HG03558 (cell line): ENCODE results near the gene PAM.
"Not testable (repeated sequence)": the region's sequence is repeated elsewhere in the genome, so short reads cannot be mapped to it uniquely, and the experiment has no call there.

Experiments
- ATAC-seq: cut with Tn5 transposase; IDR thresholded peaks from one replicate; pipeline ENCODE4 v1.9.1; 2021; ENCODE audit warnings: moderate number of reproducible peaks; ENCODE audit not compliant: unreplicated experiment; ENCODE audit errors: extremely low read depth

Gene PAM

DNA sequence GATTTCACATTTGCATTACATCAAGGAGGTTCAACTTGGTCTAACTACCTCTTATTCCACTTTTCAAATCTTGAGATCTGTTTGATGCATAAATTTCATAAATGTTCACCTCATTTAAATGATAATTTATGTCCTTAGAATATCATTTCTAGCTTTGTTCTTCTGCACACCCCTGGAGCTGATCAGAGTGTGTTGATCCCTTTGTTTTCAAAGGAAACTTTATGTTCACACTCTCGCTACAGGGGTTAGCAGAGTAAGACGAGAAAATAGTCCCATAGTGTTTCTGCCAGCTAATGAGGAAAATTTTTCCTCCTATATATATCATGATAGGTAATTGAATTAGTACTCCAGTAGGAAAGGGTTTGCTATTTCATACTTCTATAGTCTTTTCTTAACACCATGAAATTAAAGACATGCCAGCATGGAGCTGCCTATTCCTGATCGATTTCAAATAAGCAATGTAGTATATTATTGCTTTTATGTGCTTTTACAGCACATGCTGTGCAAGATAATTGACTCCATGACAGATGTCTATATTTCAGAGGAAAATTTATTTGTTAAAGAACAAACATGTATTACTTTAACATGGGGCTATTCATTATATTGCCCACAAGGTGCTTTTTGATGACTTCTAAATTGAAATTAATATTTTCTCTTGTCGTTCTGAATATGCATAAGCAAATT is 4.8 kb upstream of the PAM start:
- no peak for ATAC-seq

DNA sequence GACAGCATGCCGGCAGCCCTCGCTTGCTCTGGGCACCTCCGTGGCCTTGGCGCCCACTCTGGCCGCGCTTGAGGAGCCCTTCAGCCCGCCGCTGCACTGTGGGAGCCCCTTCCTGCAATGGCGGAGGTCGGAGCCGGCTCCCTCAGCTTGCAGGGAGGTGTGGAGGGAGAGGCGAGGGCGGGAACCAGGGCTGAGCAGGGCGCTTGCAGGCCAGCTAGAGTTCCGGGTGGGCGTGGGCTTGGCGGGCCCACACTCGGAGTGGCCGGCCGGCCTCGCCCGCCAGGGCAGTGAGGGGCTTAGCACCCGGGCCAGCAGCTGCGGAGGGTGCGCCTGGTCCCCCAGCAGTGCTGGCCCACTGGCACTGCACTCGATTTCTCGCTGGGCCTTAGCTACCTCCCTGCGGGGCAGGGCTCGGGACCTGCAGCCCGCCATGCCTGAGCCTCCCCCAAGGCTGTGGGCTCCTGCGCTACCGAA is 3.2 kb upstream of the PAM start:
- not testable (repeated sequence) for ATAC-seq

DNA sequence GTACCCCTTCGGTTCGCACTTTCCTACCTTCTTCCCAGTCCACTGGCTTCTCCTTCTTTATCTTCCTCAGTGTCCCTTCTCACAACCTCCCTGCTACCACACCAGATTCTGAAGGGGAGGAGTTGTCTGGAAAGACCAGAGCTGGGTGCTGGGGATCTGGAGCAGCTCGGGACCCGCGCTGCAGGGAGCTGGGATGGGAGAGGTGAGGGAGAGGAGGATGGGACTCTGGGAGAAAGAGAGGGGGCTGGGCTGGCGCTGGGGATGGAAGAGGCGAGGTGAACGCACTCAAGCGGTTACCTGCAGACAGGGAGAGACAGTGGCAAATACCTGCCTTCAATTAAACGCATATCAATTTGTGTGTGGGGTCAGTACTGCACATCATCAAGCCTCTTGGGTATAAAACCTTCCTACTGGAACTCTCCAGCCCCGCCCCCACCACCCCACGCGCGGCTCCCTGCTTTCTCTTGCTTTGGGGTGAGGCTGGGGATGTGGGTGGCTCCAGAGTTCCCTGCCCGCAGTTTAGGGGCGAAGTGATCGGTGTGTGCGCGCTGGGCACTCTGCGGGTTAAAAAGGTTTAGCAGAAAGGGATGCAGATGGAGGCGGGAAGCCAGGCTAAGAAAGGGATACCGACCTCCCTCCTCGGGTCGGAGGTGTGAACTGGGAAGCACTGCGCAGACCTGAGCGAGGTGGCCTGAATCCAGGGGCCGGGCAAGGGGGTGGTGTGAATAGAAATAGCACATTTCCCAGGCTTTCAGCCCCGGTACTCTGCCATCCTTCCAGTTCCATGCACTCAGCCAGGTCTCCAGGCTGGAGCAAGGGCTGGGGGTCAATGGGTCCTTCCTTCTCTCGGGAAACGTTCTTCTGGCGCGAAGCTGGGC is 977 bp upstream of the PAM start:
- ATAC-seq = no peak

DNA sequence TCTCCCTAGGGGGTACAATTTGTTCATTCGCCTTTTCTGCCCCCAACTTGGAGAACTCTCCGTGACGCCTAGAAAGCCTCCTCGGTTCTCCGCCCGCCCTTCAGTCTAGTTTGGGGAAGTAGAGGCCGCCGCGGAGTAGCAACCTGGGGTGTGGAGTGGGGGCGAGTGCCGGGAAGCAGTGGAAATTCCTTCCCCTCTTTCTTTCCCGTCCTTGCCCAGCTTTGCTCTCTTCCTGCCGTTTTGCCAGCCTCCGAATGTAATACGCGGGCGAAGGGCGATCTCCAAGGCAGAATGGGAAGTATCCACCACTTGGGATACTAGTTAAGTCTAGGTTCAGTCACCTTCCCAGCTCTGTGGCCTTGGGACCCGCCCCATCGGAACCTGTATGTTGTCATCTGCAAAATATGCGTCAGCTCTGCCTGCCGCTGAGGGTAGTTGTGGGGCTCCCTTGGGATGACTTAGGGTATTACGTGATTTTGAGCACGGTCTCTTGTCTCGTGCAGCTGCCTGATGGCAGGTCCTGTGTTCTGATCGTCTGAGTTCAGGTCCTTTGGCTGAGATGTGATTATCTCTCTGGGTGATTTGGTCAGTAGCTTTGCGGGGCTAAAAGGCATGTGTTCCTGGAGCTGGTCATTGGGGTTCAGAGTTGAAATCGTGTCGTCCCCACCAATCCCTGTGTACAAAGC is 724 bp downstream of the PAM start:
- peak; percentile 72 for ATAC-seq

DNA sequence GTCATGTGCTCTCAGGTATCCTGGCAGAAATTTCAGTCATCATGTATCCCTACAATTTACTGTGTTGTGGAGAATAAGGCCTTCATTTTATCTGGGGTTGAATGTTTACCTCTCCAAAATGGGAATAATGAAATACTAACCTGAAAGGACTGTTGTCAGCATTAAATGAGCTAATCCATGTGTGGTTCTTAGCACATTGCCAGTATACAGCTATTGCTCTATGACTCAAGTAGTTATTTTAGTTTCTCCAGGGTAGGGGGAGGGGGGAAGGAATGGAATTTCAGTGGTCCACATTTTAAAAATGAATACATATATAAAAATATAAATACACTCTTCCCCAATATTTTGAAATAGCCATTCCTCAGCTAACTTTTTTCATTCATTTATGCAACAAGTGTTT is 3.5 kb downstream of the PAM start:
- ATAC-seq = no peak

DNA sequence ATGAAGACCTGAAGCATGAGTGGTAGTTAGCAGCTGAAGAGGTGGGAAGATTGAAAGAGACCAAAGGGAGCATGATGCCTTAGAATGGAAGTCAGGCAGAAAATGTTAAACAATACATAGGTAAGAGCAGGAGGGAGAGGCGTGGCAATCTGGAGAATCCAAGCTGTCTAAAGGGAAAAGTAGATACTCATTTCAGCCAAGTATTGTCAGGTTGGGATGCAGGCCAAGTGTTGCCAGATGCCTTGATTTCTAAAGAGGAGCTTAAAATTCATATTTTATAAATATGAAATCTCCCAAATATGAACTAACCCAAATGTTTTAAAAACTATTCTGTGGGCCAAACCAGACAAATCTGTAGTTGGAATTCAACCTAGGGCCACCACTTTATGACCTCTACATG is 4.2 kb downstream of the PAM start:
- no peak for ATAC-seq

DNA sequence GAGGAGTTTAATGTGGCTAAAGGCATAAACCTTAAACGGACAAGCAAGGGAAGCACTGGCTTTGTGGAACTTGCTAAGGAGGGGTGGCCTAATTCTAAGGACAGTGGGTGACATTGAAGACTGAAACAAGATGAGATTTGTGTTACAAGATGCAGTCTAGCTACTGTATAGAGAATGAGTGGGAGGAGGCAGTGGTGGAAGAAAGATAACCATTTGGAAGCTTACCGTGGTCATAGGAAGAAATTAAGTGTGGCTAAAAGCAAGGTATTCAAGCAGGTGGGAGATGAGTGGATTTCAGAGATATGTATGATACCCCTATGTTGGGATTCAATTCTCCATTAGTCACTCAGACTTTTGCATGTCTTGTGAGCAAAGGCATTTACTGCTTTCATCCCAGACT is 4.6 kb downstream of the PAM start:
- ATAC-seq = no peak

DNA sequence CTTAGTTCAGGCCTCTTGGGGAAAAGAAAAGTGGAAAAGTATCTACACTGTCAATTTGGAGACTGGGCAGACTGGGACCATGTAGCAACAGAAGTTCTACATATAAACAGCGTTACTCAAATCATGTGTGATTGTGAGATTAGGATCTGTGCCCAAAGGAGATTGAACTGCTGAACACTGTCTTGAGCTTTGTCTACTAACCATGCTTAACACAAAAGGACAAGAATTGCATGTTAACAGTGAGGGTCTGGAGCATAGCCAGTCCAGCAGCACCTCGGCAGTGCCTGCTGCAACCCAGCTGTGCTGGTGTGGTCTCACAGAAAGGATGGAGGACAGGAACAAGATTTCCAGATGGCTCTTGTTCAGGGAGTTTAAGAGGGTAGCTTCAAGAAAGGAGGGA is 5.7 kb downstream of the PAM start:
- no peak for ATAC-seq

DNA sequence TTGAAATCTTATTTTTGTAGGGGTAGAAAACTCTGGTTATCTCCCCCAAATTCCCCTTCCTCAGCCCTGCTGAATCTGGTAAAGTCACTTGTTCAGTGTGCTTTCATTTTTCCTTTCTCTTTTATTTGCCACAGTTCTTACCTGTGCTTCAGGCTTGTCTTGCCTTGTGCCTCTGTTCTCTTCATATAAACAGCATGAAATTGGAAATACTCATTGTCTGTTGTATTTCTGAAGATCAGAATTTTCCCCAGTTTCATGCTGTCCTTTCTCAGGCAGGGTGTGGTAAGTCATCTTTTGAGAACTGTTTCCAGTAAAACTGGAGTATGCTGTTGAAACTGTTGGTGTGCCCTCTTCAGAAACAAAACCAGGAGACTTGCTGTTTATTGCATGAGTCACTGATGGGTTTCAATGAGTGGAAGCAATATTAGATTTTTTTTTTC is 7.0 kb downstream of the PAM start:
- ATAC-seq = peak; percentile 63

DNA sequence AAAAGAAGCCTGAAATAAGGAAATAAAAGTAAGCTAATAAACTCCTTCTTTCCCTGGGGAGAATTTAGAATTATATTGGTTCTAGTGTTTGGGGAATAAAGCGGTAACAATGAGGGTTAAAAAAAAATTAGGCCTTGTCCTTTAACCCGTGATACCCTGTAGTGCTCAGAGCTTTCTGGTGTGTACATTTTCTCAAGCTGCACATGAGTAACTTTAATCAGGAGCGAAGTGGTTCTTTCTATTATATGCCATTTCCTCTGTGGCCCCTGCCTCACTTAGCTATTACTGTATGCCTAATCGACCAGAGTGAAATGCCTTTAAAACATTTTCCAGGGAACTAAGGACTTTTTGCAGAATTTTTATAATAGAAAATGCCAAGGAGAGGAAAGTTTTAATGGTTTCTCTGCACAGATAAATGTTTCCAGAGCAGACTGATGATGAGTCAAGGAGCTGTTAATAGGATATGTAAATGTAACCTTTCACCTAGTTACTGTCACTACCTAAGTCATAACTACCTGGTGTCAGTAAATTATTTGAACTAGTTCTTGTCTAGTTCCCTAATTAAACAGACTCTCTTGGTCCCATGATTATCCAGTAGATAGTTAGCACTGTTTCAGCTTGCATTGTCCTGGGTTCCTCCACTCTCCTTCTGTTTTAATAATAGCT is 7.6 kb downstream of the PAM start:
- ATAC-seq = no peak

DNA sequence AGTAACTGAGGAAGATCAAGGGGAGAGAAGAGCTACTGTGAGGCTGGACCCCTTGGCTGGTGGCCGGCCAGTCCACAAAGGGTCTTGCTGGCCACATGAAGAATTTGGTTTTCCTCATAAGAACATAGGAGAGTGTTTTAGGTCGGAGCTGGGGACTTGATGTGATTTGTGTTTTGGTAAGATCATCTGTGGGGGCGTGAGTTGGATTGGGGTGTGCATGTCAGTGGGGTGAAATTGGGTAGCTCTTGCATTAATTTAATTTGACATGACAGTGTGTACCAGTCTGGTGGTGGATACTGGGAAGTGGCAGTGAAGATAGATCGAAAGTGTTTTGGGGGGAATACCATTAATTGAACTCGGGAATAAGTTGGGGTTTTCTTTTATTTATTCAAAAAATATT is 8.6 kb downstream of the PAM start:
- no peak for ATAC-seq

DNA sequence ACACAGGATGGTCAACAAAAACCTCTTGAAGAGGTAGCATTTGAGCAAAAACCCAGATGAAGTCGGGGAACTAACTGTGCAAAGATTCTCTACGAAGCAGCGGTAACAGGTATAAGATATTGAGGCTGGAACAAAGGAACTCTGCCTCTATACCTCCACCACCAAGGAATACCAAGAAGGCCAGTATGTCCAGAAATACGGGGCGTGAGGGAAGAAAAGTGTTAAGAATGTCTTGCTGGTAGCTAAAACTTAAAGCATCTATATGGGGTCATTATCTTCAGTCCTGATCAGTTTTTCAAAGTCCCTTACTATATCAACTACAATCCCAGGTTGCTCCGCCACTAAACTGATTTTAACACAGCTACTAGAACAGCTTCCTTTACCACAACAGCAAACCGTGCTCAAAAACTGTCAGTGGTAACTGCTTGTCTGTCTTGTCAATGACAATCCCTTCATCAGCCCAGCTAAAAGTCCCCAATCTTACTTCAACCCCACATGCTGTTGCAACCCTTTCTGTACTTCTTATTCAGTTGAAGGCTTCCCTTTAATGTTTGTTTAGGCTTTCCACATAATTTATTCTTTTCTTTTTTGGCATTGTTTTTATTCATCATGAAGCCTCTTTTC is 9.4 kb downstream of the PAM start:
- no peak for ATAC-seq

DNA sequence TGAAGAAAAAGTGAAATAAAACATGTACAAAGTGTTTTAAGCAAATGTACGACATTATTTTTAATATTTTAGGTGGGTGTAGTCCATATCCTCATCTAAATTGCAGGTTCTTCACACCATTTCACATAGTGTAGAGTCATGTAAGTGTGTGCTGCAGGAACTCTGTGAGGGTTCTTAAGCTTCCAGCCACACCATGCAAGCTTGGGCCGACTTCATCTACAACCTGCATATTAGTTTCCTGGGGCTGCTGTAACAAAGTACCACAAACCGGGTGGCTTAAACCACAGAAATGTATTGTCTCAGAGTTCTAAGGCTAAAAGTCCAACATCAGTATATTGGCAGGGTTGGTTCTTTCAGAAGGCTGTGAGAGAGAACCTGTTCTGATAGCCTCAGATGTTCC is 10.2 kb downstream of the PAM start:
- ATAC-seq = no peak

DNA sequence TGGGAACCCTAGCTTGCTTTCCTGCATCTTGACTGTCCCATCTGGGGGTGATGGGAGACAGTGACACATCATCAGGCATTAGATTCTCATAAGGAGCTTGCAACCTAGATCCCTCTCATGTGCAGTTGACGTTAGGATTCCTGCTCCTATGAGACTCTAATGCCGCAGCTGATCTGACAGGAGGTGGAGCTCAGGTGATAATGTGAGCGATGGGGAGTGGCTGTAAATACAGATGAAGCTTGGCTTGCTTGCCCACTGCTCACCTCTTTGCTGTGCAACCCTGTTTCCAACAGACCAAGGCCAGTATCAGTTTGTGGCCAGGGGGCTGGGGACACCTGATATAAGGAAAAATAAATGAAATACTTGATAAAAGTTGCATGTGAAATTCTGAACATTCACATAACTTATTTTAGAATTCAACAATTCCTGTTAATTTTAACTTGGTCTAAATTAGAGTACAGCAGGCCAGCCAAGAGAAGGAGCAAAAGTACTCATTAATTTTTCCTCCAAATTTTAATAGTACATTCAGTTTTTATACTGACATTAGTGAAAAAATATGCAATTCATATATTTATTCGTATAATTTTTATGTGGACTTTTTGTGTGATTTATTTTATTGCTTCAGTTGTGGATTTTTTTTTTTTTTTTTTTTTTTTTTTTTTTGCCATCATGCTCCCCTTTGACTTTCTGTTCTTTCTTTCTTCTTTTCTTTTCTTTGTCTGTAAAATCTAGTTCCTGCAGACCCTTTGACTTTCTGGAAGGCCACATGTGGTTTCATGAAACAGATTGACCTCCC is 11.4 kb downstream of the PAM start:
- no peak for ATAC-seq

DNA sequence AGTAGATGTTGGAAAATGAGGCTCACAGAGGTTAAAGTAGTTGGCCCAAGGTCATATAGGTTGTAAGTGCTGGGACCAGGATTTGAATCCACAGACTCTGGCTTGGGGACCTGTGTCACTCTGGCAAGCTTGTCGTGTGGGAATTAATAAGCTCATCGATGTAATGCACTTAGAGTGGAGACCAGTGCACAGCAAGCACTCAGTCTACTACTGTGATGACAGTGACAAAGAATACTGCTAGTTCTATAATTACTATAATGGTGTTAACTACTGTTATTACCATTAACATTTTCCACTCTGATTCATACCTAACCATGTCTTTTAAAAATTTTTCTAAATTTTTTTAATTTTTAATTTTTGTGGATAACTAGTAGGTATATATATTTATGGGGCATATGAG is 12.8 kb downstream of the PAM start:
- no peak for ATAC-seq

DNA sequence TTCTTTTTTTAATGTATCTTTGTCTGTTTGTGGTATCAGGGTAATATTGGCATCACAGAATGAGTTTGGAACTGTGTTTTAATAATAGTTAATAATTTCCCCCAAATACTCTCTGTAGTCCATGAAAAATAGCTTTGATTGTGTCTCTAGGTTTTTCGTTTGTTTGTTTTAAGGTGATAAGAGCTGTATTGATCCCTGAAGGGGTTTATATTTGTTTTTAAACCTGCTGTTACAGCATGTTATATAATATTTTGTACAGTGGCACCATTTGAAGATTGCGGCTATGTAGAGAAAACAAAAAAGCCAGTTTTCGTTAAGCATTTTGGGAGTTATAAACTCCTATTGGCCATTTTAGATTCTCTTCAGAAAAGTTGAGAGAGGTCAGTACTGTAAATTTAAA is 15.7 kb downstream of the PAM start:
- no peak for ATAC-seq

DNA sequence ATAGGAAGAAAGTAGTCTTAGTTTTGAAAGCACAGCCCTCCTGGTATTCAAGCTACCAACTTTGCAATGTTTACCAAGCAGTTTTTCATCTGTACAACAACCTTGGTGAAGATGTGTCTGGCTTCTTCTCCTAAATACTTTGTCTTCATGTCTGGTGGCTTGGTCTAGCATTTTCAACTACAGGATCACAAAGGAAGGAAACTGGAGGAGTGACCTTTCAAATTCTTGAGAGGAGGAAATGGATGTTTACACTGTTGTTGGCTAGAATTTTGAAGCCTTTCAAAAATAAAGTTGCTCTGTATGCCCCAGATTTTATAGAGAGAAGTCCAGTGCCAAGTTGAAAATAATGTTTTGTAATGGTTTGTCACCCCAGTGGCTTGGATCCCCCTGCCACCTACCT is 16.3 kb downstream of the PAM start:
- ATAC-seq = no peak

DNA sequence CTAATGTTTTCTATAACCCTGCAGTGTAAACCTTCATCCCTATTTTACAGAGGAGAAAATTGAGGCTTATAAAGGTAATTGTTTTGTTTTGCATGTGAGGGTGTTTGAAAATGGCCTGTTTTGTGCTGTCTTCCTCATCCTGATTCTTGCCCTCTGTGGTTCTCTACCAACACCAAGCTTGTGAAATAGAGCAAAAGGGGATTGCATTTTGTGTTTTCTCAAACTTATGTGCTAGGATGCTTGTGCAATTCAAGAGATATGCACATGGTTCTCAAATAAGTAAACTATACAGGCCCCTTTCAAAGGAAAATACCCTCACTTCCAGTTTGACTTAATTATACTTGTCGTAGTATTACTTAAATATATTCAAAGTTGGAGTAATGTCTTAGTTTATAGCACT is 17.2 kb downstream of the PAM start:
- no peak for ATAC-seq

DNA sequence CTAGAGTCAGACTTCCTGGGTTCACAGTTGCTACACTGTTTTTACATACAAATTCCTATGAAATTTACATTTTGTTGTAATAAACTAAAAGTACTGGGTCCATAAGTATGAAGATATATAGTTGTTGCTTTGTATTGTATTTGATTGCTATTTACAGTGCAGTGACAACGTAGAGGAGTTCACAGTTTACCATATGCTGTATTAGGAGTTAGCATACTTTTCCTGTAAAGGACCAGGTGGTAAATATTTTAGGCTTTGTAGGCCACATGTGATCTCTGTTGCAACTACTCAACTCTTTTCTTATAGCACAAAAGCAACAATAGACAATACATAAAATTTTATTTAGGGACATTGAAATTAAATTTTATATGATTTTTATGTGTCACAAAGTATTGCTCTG is 18.0 kb downstream of the PAM start:
- ATAC-seq = no peak
